ENCODE measurements around the gene RHBDL2. TPM values are rescaled to one million over a fixed set of nuclear protein-coding genes. Genes with fewer than 3 reads are reported as not detected.
"Not testable (repeated sequence)": the region's sequence is repeated elsewhere in the genome, so short reads cannot be mapped to it uniquely, and the experiment has no call there.

The RHBDL2 gene
- total RNA-seq, 6 experiments from 2014 or later: 0.11 to 1.2 (median 0.51) TPM

- Mint-ChIP-seq H3K4me1 (ENCODE audit: low read depth) (no peaks in the 10 kb centered on the region), H3K27me3 (ENCODE audit: insufficient read depth) (peaks cover 1% of the 10 kb centered on the region), H3K4me3 (no peak overlapping the region), H3K27ac (no peak overlapping the region), H3K9me3 (peaks cover 9% of the 10 kb centered on the region), H3K36me3 (ENCODE audit: low read depth) (peaks cover 4% of the 10 kb centered on the region; the same call in 1 of the 2 replicates)
- no peak for TF ChIP-seq CTCF (IDR thresholded peaks at IDR 0.05)
- DNase-seq: no peak
Observed at GRCh38 chr1:38973659-38974437, 32.2 kb upstream of the RHBDL2 start.

GRCh38 chr1:38973145-38973544 lies 31.5 kb upstream of the RHBDL2 start:
- not testable (repeated sequence) for H3K4me1 Mint-ChIP-seq (ENCODE audit: low read depth); H3K27me3 Mint-ChIP-seq (ENCODE audit: insufficient read depth); H3K36me3 Mint-ChIP-seq (ENCODE audit: low read depth); H3K4me3 Mint-ChIP-seq; DNase-seq; H3K27ac Mint-ChIP-seq; H3K9me3 Mint-ChIP-seq

GRCh38 chr1:38964140-38964548 lies 22.5 kb upstream of the RHBDL2 start:
- Mint-ChIP-seq H3K9me3 (no peaks in the 10 kb centered on the region), H3K27me3 (ENCODE audit: insufficient read depth) (no peaks in the 10 kb centered on the region), H3K4me1 (ENCODE audit: low read depth) (peaks cover 23% of the 10 kb centered on the region), H3K36me3 (ENCODE audit: low read depth) (no peaks in the 10 kb centered on the region), H3K4me3 (no peak overlapping the region), H3K27ac (no peak overlapping the region)
- DNase-seq: no peak
- TF ChIP-seq CTCF (IDR thresholded peaks at IDR 0.05): peak; percentile 32; the same call in 1 of the 2 replicates

GRCh38 chr1:38962560-38962959 lies 20.9 kb upstream of the RHBDL2 start:
- Mint-ChIP-seq H3K4me3 (peak overlapping the region; percentile 50), H3K36me3 (ENCODE audit: low read depth) (no peaks in the 10 kb centered on the region), H3K27me3 (ENCODE audit: insufficient read depth) (no peaks in the 10 kb centered on the region), H3K4me1 (ENCODE audit: low read depth) (peaks cover 30% of the 10 kb centered on the region), H3K9me3 (no peaks in the 10 kb centered on the region), H3K27ac (peak overlapping the region; percentile 79)
- no peak for TF ChIP-seq CTCF (IDR thresholded peaks at IDR 0.05)
- DNase-seq: peak; percentile 45

GRCh38 chr1:38962113-38962512 lies 20.5 kb upstream of the RHBDL2 start:
- no peaks in the 10 kb centered on the region for H3K9me3 Mint-ChIP-seq
- peak overlapping the region; percentile 50 for H3K4me3 Mint-ChIP-seq
- H3K4me1 Mint-ChIP-seq (ENCODE audit: low read depth): peaks cover 30% of the 10 kb centered on the region
- peak overlapping the region; percentile 79 for H3K27ac Mint-ChIP-seq
- no peak for TF ChIP-seq CTCF (IDR thresholded peaks at IDR 0.05)
- peak; percentile 83 for DNase-seq
- H3K36me3 Mint-ChIP-seq (ENCODE audit: low read depth): no peaks in the 10 kb centered on the region
- H3K27me3 Mint-ChIP-seq (ENCODE audit: insufficient read depth): no peaks in the 10 kb centered on the region

GRCh38 chr1:38958967-38959366 lies 17.3 kb upstream of the RHBDL2 start:
- Mint-ChIP-seq H3K4me1 (ENCODE audit: low read depth) (peaks cover 30% of the 10 kb centered on the region), H3K9me3 (no peaks in the 10 kb centered on the region), H3K27me3 (ENCODE audit: insufficient read depth) (no peaks in the 10 kb centered on the region), H3K4me3 (no peak overlapping the region), H3K36me3 (ENCODE audit: low read depth) (no peaks in the 10 kb centered on the region), H3K27ac (peak overlapping the region; percentile 52; the same call in 1 of the 2 replicates)
- no peak for TF ChIP-seq CTCF (IDR thresholded peaks at IDR 0.05)
- DNase-seq: peak; percentile 7

Measured in HFFc6 (cell line).